ENCODE measurements around the gene RO60. TPM values are rescaled to one million over a fixed set of nuclear protein-coding genes. Genes with fewer than 3 reads are reported as not detected.

RO60 gene
- total RNA-seq (2021), result 79.9 to 86.4 TPM (median 84.7 TPM) in 3 replicates
- Bru-seq, nascent RNA, result percentile 96 among the genes with signal in this experiment
- long read RNA-seq, experiment 1, full-length matches to known transcripts, result 31 of 80 reads
- long read RNA-seq, experiment 1, partial matches to known transcripts, result 2 of 80 reads
- long read RNA-seq, experiment 1, other reads (novel, unspliced or antisense), result 47 of 80 reads
- long read RNA-seq, experiment 2, partial matches to known transcripts, result 1 of 49 reads
- long read RNA-seq, experiment 2, other reads (novel, unspliced or antisense), result 43 of 49 reads
- long read RNA-seq, experiment 3, full-length matches to known transcripts, result 97 of 128 reads
- long read RNA-seq, experiment 3, partial matches to known transcripts, result 6 of 128 reads
- long read RNA-seq, experiment 3, other reads (novel, unspliced or antisense), result 25 of 128 reads

- no peaks in the 10 kb centered on the region for H3K27me3 Mint-ChIP-seq (ENCODE audit: low read depth)
- H3K4me1 Mint-ChIP-seq, result peaks cover 36% of the 10 kb centered on the region
- peak; percentile 95 for ATAC-seq
- CTCF ChIA-PET, result interaction anchor here (0.7 to 2.3 kb wide), 6 partner anchors 10 to 252 kb away, joined by 3 to 11 read pairs (median 4); partner anchors contain the start of gene CDC73
- POLR2A ChIA-PET, result interaction anchor here (0.6 to 1.8 kb wide), 10 partner anchors 10 to 1162 kb away, joined by 3 to 15 read pairs (median 4); partner anchors contain the start of genes CDC73 and GLRX2
- H3K27ac Mint-ChIP-seq, result peak within 1 kb of the TSS; percentile 100
- peaks cover 5% of the 10 kb centered on the region; the same call in 1 of the 2 replicates for H3K36me3 Mint-ChIP-seq
- peak; percentile 95 for DNase-seq (ENCODE audit: low spot score)
- H3K9me3 Mint-ChIP-seq, result 0 out of 2 replicates have a peak, but pooled peaks cover 3% of the 10 kb centered on the region
- peak within 1 kb of the TSS; percentile 100 for H3K4me3 Mint-ChIP-seq
- TF ChIP-seq FOXK1 (CRISPR knock-in tag; IDR thresholded peaks at IDR 0.05), result peak; percentile 96
- TF ChIP-seq IRF1 (CRISPR knock-in tag; IDR thresholded peaks at IDR 0.05), result 0 out of 2 replicates have a peak, but pooled peaks have one; percentile 74
- TF ChIP-seq E2F5 (CRISPR knock-in tag; IDR thresholded peaks at IDR 0.05), result peak; percentile 97
- TF ChIP-seq NR2C2 (CRISPR knock-in tag; IDR thresholded peaks at IDR 0.05), result no peak
- peak; percentile 68; the same call in 1 of the 2 replicates for TF ChIP-seq SMAD3 (CRISPR knock-in tag; IDR thresholded peaks at IDR 0.05; ENCODE audit: borderline replicate concordance)
- TF ChIP-seq CREB1 (CRISPR knock-in tag; IDR thresholded peaks at IDR 0.05), result no peak; the same call in 1 of the 2 replicates
- TF ChIP-seq AR (CRISPR knock-in tag; IDR thresholded peaks at IDR 0.05), result no peak
- TF ChIP-seq, protein P1, sequence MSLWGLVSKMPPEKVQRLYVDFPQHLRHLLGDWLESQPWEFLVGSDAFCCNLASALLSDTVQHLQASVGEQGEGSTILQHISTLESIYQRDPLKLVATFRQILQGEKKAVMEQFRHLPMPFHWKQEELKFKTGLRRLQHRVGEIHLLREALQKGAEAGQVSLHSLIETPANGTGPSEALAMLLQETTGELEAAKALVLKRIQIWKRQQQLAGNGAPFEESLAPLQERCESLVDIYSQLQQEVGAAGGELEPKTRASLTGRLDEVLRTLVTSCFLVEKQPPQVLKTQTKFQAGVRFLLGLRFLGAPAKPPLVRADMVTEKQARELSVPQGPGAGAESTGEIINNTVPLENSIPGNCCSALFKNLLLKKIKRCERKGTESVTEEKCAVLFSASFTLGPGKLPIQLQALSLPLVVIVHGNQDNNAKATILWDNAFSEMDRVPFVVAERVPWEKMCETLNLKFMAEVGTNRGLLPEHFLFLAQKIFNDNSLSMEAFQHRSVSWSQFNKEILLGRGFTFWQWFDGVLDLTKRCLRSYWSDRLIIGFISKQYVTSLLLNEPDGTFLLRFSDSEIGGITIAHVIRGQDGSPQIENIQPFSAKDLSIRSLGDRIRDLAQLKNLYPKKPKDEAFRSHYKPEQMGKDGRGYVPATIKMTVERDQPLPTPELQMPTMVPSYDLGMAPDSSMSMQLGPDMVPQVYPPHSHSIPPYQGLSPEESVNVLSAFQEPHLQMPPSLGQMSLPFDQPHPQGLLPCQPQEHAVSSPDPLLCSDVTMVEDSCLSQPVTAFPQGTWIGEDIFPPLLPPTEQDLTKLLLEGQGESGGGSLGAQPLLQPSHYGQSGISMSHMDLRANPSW (CRISPR knock-in tag; conservative IDR thresholded peaks at IDR 0.05; ENCODE audit: low read depth), result no peak
- peak; percentile 58; the same call in 1 of the 2 replicates for TF ChIP-seq AFF4 (CRISPR knock-in tag; IDR thresholded peaks at IDR 0.05; ENCODE audit: borderline replicate concordance)
- TF ChIP-seq FOXJ3 (CRISPR knock-in tag; IDR thresholded peaks at IDR 0.05; ENCODE audit: borderline replicate concordance), result no peak
- TF ChIP-seq GRHL2 (CRISPR knock-in tag; IDR thresholded peaks at IDR 0.05; ENCODE audit: insufficient replicate concordance, severe bottlenecking), result no peak
- no peak; the same call in 1 of the 2 replicates for TF ChIP-seq ATF1 (CRISPR knock-in tag; IDR thresholded peaks at IDR 0.05)
- no peak for TF ChIP-seq ZBTB21 (CRISPR knock-in tag; IDR thresholded peaks at IDR 0.05; ENCODE audit: borderline replicate concordance)
- TF ChIP-seq NFYB (CRISPR knock-in tag; conservative IDR thresholded peaks at IDR 0.05; ENCODE audit: low read depth), result no peak
- no peak for TF ChIP-seq ZNF396 (CRISPR knock-in tag; IDR thresholded peaks at IDR 0.05; ENCODE audit: borderline replicate concordance)
- peak; percentile 74; the same call in 1 of the 2 replicates for TF ChIP-seq TEAD1 (CRISPR knock-in tag; IDR thresholded peaks at IDR 0.05)
- no peak for TF ChIP-seq JAZF1 (CRISPR knock-in tag; IDR thresholded peaks at IDR 0.05)
- TF ChIP-seq CREM (CRISPR knock-in tag; IDR thresholded peaks at IDR 0.05), result peak; percentile 84
- TF ChIP-seq, protein P2, sequence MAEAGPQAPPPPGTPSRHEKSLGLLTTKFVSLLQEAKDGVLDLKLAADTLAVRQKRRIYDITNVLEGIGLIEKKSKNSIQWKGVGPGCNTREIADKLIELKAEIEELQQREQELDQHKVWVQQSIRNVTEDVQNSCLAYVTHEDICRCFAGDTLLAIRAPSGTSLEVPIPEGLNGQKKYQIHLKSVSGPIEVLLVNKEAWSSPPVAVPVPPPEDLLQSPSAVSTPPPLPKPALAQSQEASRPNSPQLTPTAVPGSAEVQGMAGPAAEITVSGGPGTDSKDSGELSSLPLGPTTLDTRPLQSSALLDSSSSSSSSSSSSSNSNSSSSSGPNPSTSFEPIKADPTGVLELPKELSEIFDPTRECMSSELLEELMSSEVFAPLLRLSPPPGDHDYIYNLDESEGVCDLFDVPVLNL (CRISPR knock-in tag; IDR thresholded peaks at IDR 0.05; ENCODE audit: borderline replicate concordance, low read depth), result peak; percentile 73; the same call in 1 of the 2 replicates
- peak; percentile 47; the same call in 1 of the 2 replicates for TF ChIP-seq TEAD4 (CRISPR knock-in tag; IDR thresholded peaks at IDR 0.05)
- TF ChIP-seq GABPB1 (CRISPR knock-in tag; IDR thresholded peaks at IDR 0.05), result peak; percentile 94
- TF ChIP-seq HMGA2 (CRISPR knock-in tag; IDR thresholded peaks at IDR 0.05), result peak; percentile 3; the same call in 1 of the 2 replicates
Observed at GRCh38 chr1:193059282-193060114, at the start of gene RO60, which contains the start of gene UCHL5. Gene RO60, plus strand, starts transcription at chr1:193059612. Its CDS starts 9,443 bp downstream, at chr1:193069055. Gene UCHL5, minus strand, starts transcription at chr1:193059360. Its CDS starts 100 bp downstream, at chr1:193059260.
